Ishikawa (cell line): ENCODE data around the gene ETV5.

Experiments
- CEBPB ChIP-seq: IDR thresholded peaks from 2 replicates; pipeline ENCODE4 v1.6.1; 2012
- CREB1 ChIP-seq: IDR thresholded peaks from 2 replicates; pipeline ENCODE4 v1.6.1; 2012; ENCODE audit warnings: low read depth
- EGR1 ChIP-seq: IDR thresholded peaks from 2 replicates; pipeline ENCODE4 v1.6.1; 2012
- EP300 ChIP-seq: IDR thresholded peaks from 2 replicates; pipeline ENCODE4 v1.6.1; 2012; ENCODE audit warnings: borderline replicate concordance
- FOXM1 ChIP-seq: IDR thresholded peaks from 2 replicates; pipeline ENCODE4 v1.6.1; 2012; ENCODE audit warnings: low read depth, borderline replicate concordance
- NFIC ChIP-seq: IDR thresholded peaks from 2 replicates; pipeline ENCODE4 v1.6.1; 2012
- RAD21 ChIP-seq: IDR thresholded peaks from 2 replicates; pipeline ENCODE4 v1.6.1; 2012; ENCODE audit warnings: low read depth
- TAF1 ChIP-seq: IDR thresholded peaks from 2 replicates; pipeline ENCODE4 v1.6.1; 2012; ENCODE audit warnings: low read depth, mild to moderate bottlenecking
- TCF12 ChIP-seq: IDR thresholded peaks from 2 replicates; pipeline ENCODE4 v1.6.1; 2012; ENCODE audit warnings: low read depth
- TEAD4 ChIP-seq: IDR thresholded peaks from 2 replicates; pipeline ENCODE4 v1.6.1; 2012
- YY1 ChIP-seq: IDR thresholded peaks from 2 replicates; pipeline ENCODE4 v1.6.1; 2012; ENCODE audit warnings: low read depth
- ZBTB7A ChIP-seq: IDR thresholded peaks from 2 replicates; pipeline ENCODE4 v1.6.1; 2012; ENCODE audit warnings: low read depth
- TF ChIP-seq, protein P1 (sequence below): IDR thresholded peaks from 2 replicates; pipeline ENCODE4 v1.6.1; 2012
- TF ChIP-seq, protein P2 (sequence below): IDR thresholded peaks from 2 replicates; pipeline ENCODE4 v1.6.1; 2012
- TF ChIP-seq, protein P3 (sequence below): IDR thresholded peaks from 2 replicates; pipeline ENCODE4 v1.6.1; 2012; ENCODE audit warnings: low read depth, mild to moderate bottlenecking

ETV5 gene

GRCh38 chr3:186058225-186058624, 50.7 kb downstream of the ETV5 start:
- TF ChIP-seq FOXM1 (no peak), CEBPB (no peak), NFIC (no peak), TEAD4 (no peak), EP300 (no peak), RAD21 (no peak), ZBTB7A (no peak), EGR1 (no peak)
- TF ChIP-seq, protein P1, sequence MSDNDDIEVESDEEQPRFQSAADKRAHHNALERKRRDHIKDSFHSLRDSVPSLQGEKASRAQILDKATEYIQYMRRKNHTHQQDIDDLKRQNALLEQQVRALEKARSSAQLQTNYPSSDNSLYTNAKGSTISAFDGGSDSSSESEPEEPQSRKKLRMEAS: no peak
- TF ChIP-seq, protein P2, sequence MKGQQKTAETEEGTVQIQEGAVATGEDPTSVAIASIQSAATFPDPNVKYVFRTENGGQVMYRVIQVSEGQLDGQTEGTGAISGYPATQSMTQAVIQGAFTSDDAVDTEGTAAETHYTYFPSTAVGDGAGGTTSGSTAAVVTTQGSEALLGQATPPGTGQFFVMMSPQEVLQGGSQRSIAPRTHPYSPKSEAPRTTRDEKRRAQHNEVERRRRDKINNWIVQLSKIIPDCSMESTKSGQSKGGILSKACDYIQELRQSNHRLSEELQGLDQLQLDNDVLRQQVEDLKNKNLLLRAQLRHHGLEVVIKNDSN: no peak

- TF ChIP-seq CEBPB (no peak), CREB1 (no peak), EP300 (no peak), ZBTB7A (no peak), RAD21 (no peak), TCF12 (no peak), NFIC (no peak), TAF1 (no peak), FOXM1 (no peak), EGR1 (no peak), TEAD4 (no peak), YY1 (no peak)
- TF ChIP-seq, protein P1: no peak
- TF ChIP-seq, protein P2: no peak
- TF ChIP-seq, protein P3, sequence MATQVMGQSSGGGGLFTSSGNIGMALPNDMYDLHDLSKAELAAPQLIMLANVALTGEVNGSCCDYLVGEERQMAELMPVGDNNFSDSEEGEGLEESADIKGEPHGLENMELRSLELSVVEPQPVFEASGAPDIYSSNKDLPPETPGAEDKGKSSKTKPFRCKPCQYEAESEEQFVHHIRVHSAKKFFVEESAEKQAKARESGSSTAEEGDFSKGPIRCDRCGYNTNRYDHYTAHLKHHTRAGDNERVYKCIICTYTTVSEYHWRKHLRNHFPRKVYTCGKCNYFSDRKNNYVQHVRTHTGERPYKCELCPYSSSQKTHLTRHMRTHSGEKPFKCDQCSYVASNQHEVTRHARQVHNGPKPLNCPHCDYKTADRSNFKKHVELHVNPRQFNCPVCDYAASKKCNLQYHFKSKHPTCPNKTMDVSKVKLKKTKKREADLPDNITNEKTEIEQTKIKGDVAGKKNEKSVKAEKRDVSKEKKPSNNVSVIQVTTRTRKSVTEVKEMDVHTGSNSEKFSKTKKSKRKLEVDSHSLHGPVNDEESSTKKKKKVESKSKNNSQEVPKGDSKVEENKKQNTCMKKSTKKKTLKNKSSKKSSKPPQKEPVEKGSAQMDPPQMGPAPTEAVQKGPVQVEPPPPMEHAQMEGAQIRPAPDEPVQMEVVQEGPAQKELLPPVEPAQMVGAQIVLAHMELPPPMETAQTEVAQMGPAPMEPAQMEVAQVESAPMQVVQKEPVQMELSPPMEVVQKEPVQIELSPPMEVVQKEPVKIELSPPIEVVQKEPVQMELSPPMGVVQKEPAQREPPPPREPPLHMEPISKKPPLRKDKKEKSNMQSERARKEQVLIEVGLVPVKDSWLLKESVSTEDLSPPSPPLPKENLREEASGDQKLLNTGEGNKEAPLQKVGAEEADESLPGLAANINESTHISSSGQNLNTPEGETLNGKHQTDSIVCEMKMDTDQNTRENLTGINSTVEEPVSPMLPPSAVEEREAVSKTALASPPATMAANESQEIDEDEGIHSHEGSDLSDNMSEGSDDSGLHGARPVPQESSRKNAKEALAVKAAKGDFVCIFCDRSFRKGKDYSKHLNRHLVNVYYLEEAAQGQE: no peak
Observed at GRCh38 chr3:186057594-186057993, 51.3 kb downstream of the ETV5 start.

- TF ChIP-seq ZBTB7A (no peak), NFIC (no peak), YY1 (no peak), FOXM1 (no peak), RAD21 (no peak), CREB1 (no peak), EP300 (no peak), TAF1 (no peak)
- TF ChIP-seq, protein P2: no peak
- TF ChIP-seq, protein P1: no peak
Observed at GRCh38 chr3:186054792-186055352, 54.0 kb downstream of the ETV5 start.

DNA sequence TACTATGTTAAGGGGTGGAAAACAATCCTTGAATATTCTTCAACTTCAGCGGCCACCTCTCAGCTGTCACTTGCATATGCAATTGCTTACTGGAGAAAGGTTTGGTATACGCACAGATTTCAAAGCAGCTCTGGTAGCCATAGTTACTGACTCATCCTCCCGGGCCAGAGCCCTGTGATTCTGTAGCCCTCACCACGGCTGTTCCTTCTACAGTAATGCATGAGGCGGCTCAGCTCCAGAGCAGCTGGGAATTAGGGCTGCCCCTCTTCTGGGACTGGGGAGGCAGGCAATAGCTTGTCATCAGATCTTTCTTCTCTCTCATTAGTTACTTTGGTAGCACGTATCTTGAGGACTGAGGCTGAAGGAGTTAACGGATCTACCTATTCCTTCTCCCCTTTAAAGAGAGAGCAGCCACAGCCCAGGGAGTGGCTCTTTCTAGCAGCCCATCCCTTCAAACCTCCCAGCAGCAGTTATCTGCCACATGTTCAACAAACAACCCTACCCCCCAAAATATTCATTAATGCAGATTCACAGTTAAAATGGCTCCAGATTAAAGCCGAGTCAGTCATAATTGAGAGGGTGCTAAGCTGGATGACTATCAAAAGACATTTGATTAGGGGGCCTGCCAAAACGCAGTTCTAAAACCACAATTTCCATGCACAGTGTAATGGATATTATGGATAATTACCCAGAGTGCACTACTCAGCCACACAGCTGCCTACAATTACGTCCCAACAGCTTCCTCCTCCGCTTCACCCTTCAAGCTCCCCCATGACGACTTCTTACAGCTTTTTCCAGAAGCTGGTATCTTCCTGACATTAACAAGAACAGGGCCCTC, 54.7 kb downstream of the ETV5 start:
- TF ChIP-seq, protein P2: no peak
- TF ChIP-seq TAF1: no peak
- TF ChIP-seq, protein P1: no peak
- TF ChIP-seq NFIC: no peak
- no peak for TF ChIP-seq TEAD4
- no peak for TF ChIP-seq ZBTB7A
- TF ChIP-seq RAD21: no peak
- no peak for TF ChIP-seq FOXM1
- no peak for TF ChIP-seq CREB1
- no peak for TF ChIP-seq TCF12
- no peak for TF ChIP-seq YY1
- no peak for TF ChIP-seq EP300
- TF ChIP-seq EGR1: no peak
- TF ChIP-seq, protein P3: no peak
- no peak for TF ChIP-seq CEBPB
